GM18505 (cell line): ENCODE measurements around the gene ITPRIP.

Experiments
- ATAC-seq: cut with Tn5 transposase; IDR thresholded peaks from one replicate; pipeline ENCODE4 v1.9.1; 2021; ENCODE audit not compliant: unreplicated experiment
- POLR2A ChIP-seq: IDR thresholded peaks from 4 replicates; pipeline ENCODE4 v1.6.1; 2011; ENCODE audit warnings: borderline replicate concordance; ENCODE audit not compliant: insufficient read depth, insufficient read length; ENCODE audit errors: extremely low read depth

ITPRIP gene

GRCh38 chr10:104334965-104335650 is 3.2 kb downstream of the ITPRIP start:
- no peak for TF ChIP-seq POLR2A

GRCh38 chr10:104334561-104334960 is 3.7 kb downstream of the ITPRIP start:
- no peak for ATAC-seq
- TF ChIP-seq POLR2A = no peak

More at GRCh38 chr10:104334965-104335650, 3.2 kb downstream of the ITPRIP start:
- ATAC-seq = no peak

GRCh38 chr10:104333728-104334373 is 4.4 kb downstream of the ITPRIP start:
- ATAC-seq = no peak
- TF ChIP-seq POLR2A = no peak

- no peak for ATAC-seq
- no peak for TF ChIP-seq POLR2A
These were observed 5.1 kb downstream of the ITPRIP start for GRCh38 chr10:104333032-104333727.

GRCh38 chr10:104332243-104333031 is 5.8 kb downstream of the ITPRIP start:
- TF ChIP-seq POLR2A = no peak
- no peak for ATAC-seq

- no peak for ATAC-seq
- TF ChIP-seq POLR2A = no peak
These were observed 6.9 kb downstream of the ITPRIP start for GRCh38 chr10:104331208-104331838.

- no peak for ATAC-seq
- no peak for TF ChIP-seq POLR2A
These were observed 7.8 kb downstream of the ITPRIP start for GRCh38 chr10:104330168-104331110.

- no peak for TF ChIP-seq POLR2A
- ATAC-seq = no peak
These were observed 8.5 kb downstream of the ITPRIP start for GRCh38 chr10:104329735-104330134.

GRCh38 chr10:104328896-104329710 is 9.2 kb downstream of the ITPRIP start:
- ATAC-seq = peak; percentile 70
- no peak for TF ChIP-seq POLR2A

- no peak for ATAC-seq
- no peak for TF ChIP-seq POLR2A
These were observed 9.7 kb downstream of the ITPRIP start for GRCh38 chr10:104328646-104328895.

- ATAC-seq = no peak
- TF ChIP-seq POLR2A = no peak
These were observed 10.3 kb downstream of the ITPRIP start for GRCh38 chr10:104327745-104328645.

GRCh38 chr10:104326991-104327610 is 11.2 kb downstream of the ITPRIP start:
- no peak for ATAC-seq
- no peak for TF ChIP-seq POLR2A
